Endodermal cell (in vitro differentiated cells): ENCODE data around the gene MYO1B. TPM values are rescaled to one million over a fixed set of nuclear protein-coding genes. Genes with fewer than 3 reads are reported as not detected.

Experiments
- DNase-seq: peaks from one replicate; pipeline ENCODE4 v3.0.0-alpha.2; 2017
- H3K27ac ChIP-seq: 2 replicates; pipeline ENCODE4 v1.5.1; 2013; ENCODE audit warnings: mild to moderate bottlenecking, low read depth, low read length, moderate library complexity
- H3K27me3 ChIP-seq: 2 replicates; pipeline ENCODE4 v1.6.1; 2013; ENCODE audit warnings: mild to moderate bottlenecking, low read length, moderate library complexity; ENCODE audit not compliant: insufficient read depth, control insufficient read depth, poor library complexity, severe bottlenecking
- H3K36me3 ChIP-seq: 2 replicates; pipeline ENCODE4 v1.7.0; 2013; ENCODE audit warnings: mild to moderate bottlenecking, low read length, moderate library complexity; ENCODE audit not compliant: control insufficient read depth, insufficient read depth
- H3K4me1 ChIP-seq: one replicate; pipeline ENCODE4 v1.7.0; 2013; ENCODE audit warnings: low read length; ENCODE audit not compliant: control insufficient read depth, insufficient read depth
- H3K4me3 ChIP-seq: 2 replicates; pipeline ENCODE4 v1.5.1; 2013; ENCODE audit warnings: mild to moderate bottlenecking, low read length, moderate library complexity
- H3K9ac ChIP-seq: 2 replicates; pipeline ENCODE4 v1.6.1; 2013; ENCODE audit warnings: mild to moderate bottlenecking, low read length, moderate library complexity; ENCODE audit not compliant: poor library complexity, severe bottlenecking; ENCODE audit errors: extremely low read depth
- H3K9me3 ChIP-seq: 2 replicates; pipeline ENCODE4 v1.6.1; 2013; ENCODE audit warnings: mild to moderate bottlenecking, low read length, moderate library complexity; ENCODE audit not compliant: control insufficient read depth
- H3K27ac Mint-ChIP-seq: 2 replicates; pipeline ENCODE4 v1.8.0; 2020; ENCODE audit warnings: mixed read lengths
- H3K27me3 Mint-ChIP-seq: 2 replicates; pipeline ENCODE4 v1.8.0; 2021; ENCODE audit warnings: mild to moderate bottlenecking, mixed read lengths; ENCODE audit not compliant: insufficient read depth
- H3K36me3 Mint-ChIP-seq: 2 replicates; pipeline ENCODE4 v1.8.0; 2020; ENCODE audit warnings: low read depth, mixed read lengths
- H3K4me1 Mint-ChIP-seq: 2 replicates; pipeline ENCODE4 v1.8.0; 2020; ENCODE audit warnings: mixed read lengths
- H3K4me3 Mint-ChIP-seq: 2 replicates; pipeline ENCODE4 v1.8.0; 2020; ENCODE audit warnings: mild to moderate bottlenecking, moderate library complexity, mixed read lengths
- H3K9me3 Mint-ChIP-seq: 2 replicates; pipeline ENCODE4 v1.8.0; 2020; ENCODE audit warnings: mild to moderate bottlenecking, mixed read lengths
- WGBS, 2 experiments: methylation state at CpG; one replicate each; pipeline versions ENCODE4 v1.1.5 to v1.1.7; 2013; ENCODE audit warnings: missing lambda C conversion rate in 2 of 2, mixed read lengths in 1 of 2; ENCODE audit not compliant: insufficient coverage in 1 of 2, insufficient read length in 1 of 2; 5-methylcytosine and 5-hydroxymethylcytosine counted together
- long read RNA-seq, 4 experiments: library from polyadenylated mRNA in 2 of 4; library from RNA in 1 of 4; library from capped mRNA in 1 of 4; stranded (forward) in 3 of 4; unstranded in 1 of 4; transcript quantifications; one replicate each; pipeline ENCODE4 v2.0.0, GENCODE V29; 2020 to 2021; ENCODE audit warnings: inconsistent platforms in 1 of 4
- polyA plus RNA-seq, 2 experiments: library from polyadenylated mRNA; stranded (reverse); fragments of 50-300 nt; gene quantifications; one replicate each; pipeline ENCODE4 v1.2.3, GENCODE V29; 2013
- total RNA-seq, 2 donors: library from RNA; stranded (reverse); fragmentation: NEBNext Ultra II Directional in 1 of 2; extraction: Animal tissue kit (Norgen Biotek cat#: 25700) in 1 of 2; gene quantifications; 2 replicates in 1 of 2; 3 replicates in 1 of 2; pipeline ENCODE4 v1.2.1, GENCODE V29; 2021
- TF ChIP-seq, protein P1 (sequence below): fragments of 200-600 bp; sonication (generic); conservative IDR thresholded peaks from 2 replicates; pipeline ENCODE4 v1.5.0; 2021; ENCODE audit warnings: antibody characterized with exemption, mild to moderate bottlenecking

Gene MYO1B
- total RNA-seq: 100 to 1,000 TPM; 145 to 154 TPM
- 55.7 TPM for polyA plus RNA-seq (2013, experiment 1 of 2)
- 56.3 TPM for polyA plus RNA-seq (2013, experiment 2 of 2)
- long read RNA-seq, experiment 1, full-length matches to known transcripts: 9 of 56 reads
- long read RNA-seq, experiment 1, partial matches to known transcripts: 37 of 56 reads
- long read RNA-seq, experiment 1, other reads (novel, unspliced or antisense): 10 of 56 reads
- long read RNA-seq, experiment 2, full-length matches to known transcripts: 226 of 360 reads
- long read RNA-seq, experiment 2, partial matches to known transcripts: 58 of 360 reads
- long read RNA-seq, experiment 2, other reads (novel, unspliced or antisense): 76 of 360 reads
- long read RNA-seq, experiment 3, full-length matches to known transcripts: 115 of 201 reads
- long read RNA-seq, experiment 3, partial matches to known transcripts: 36 of 201 reads
- long read RNA-seq, experiment 3, other reads (novel, unspliced or antisense): 50 of 201 reads
- long read RNA-seq, experiment 4, partial matches to known transcripts: 19 of 22 reads
- long read RNA-seq, experiment 4, other reads (novel, unspliced or antisense): 3 of 22 reads

DNA sequence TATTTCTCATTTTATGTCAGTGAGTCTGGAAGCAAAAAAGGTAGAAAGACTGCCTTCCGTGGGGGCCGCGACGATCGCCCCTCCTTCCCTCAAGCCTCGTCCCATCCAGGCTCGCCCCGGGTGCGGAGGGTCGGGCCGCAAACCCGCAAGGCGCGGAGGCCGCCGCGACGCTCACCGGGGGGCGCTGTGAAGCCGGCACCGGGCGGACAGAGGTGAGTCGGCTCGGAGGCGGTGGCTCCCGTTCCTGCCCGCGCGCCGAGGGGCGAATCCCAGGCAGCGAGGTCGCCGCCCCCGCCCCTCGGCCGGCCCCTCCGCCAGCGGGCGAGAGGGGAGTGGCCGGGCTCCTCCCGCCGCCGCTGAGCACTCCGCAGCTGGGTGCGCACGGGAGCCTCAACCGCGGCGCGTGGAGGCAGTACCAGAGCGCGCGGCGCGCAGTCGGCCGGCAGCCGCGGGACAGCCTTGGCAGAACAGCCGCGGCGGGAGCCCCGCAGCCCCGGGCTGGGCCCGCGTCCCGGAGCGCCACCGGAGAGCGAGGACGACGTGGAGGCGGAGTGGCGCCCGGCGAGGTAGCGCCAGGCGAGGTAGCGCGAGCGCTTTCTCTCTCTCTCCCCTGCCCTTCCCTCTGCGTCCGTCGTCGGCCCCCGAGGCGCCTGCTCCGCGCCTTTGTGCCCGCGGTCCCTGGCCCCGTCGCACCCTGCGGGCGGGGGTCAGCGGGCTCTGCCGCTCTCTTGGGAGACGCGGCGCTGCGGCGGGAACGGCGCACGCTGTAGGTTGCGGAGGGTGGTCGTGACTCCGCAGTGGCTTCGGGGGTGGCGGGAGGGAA is at the start of gene MYO1B:
Gene MYO1B, plus strand, starts transcription at position 359 of the 823 bp plus-strand sequence. CDS start 31,492 bp downstream, outside the sequence.
- H3K4me1 ChIP-seq: peaks cover 23% of the 10 kb centered on the region
- peak within 1 kb of the TSS; percentile 86 for H3K4me3 Mint-ChIP-seq
- peak within 1 kb of the TSS; percentile 91 for H3K9ac ChIP-seq
- H3K36me3 Mint-ChIP-seq: peaks cover 10% of the 10 kb centered on the region
- peak within 1 kb of the TSS; percentile 96 for H3K27ac ChIP-seq
- H3K9me3 Mint-ChIP-seq: no peaks in the 10 kb centered on the region
- peak; percentile 94 for DNase-seq
- no peaks in the 10 kb centered on the region for H3K9me3 ChIP-seq
- 0% methylated on average over 33 to 112 of the region's 112 CpGs for WGBS, 2 experiments
- H3K27me3 ChIP-seq: no peaks in the 10 kb centered on the region
- H3K36me3 ChIP-seq: peaks cover 19% of the 10 kb centered on the region
- TF ChIP-seq, protein P1, sequence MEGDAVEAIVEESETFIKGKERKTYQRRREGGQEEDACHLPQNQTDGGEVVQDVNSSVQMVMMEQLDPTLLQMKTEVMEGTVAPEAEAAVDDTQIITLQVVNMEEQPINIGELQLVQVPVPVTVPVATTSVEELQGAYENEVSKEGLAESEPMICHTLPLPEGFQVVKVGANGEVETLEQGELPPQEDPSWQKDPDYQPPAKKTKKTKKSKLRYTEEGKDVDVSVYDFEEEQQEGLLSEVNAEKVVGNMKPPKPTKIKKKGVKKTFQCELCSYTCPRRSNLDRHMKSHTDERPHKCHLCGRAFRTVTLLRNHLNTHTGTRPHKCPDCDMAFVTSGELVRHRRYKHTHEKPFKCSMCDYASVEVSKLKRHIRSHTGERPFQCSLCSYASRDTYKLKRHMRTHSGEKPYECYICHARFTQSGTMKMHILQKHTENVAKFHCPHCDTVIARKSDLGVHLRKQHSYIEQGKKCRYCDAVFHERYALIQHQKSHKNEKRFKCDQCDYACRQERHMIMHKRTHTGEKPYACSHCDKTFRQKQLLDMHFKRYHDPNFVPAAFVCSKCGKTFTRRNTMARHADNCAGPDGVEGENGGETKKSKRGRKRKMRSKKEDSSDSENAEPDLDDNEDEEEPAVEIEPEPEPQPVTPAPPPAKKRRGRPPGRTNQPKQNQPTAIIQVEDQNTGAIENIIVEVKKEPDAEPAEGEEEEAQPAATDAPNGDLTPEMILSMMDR: peak; percentile 60
- H3K27me3 Mint-ChIP-seq: peaks cover 1% of the 10 kb centered on the region
- H3K4me3 ChIP-seq: peak within 1 kb of the TSS; percentile 97
- peak within 1 kb of the TSS; percentile 94 for H3K27ac Mint-ChIP-seq
- H3K4me1 Mint-ChIP-seq: peaks cover 35% of the 10 kb centered on the region

- H3K4me3 ChIP-seq: no peak overlapping the region
- peaks cover under 1% of the 10 kb centered on the region for H3K4me1 Mint-ChIP-seq
- H3K9ac ChIP-seq: no peak overlapping the region
- H3K9me3 ChIP-seq: no peaks in the 10 kb centered on the region
- H3K4me1 ChIP-seq: no peaks in the 10 kb centered on the region
- no peaks in the 10 kb centered on the region for H3K9me3 Mint-ChIP-seq
- TF ChIP-seq, protein P1: no peak
- 96 to 100% methylated on average over 2 to 3 of the region's 3 CpGs for WGBS, 2 experiments
- DNase-seq: no peak
- no peaks in the 10 kb centered on the region for H3K36me3 Mint-ChIP-seq
- no peak overlapping the region for H3K27ac Mint-ChIP-seq
- H3K27ac ChIP-seq: no peak overlapping the region
- peaks cover 2% of the 10 kb centered on the region for H3K27me3 Mint-ChIP-seq
- no peaks in the 10 kb centered on the region for H3K36me3 ChIP-seq
- no peaks in the 10 kb centered on the region for H3K27me3 ChIP-seq
- H3K4me3 Mint-ChIP-seq: no peak overlapping the region
Measured at GRCh38 chr2:191197096-191197495, 48.1 kb upstream of the MYO1B start.

DNA sequence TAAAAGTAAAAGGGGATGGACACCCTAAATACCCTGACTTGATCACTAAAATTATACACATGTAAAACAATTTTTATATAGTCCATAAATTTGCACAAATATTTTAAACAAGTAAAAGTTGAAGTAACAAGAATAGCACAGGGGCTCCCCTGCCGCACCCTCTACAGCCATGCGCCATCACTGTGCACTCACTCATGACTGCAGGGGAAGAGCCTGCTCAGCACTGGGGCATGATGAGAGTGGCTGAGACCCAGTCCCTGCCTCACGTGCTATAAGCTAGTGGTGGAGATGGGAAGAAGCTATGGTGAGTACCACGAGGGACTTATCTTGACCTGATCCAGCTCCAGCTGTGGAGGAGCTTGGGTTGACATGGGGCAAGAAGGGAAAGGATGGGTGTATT is 46.9 kb upstream of the MYO1B start:
- TF ChIP-seq, protein P1: no peak
- no peaks in the 10 kb centered on the region for H3K9me3 Mint-ChIP-seq
- H3K4me3 ChIP-seq: no peak overlapping the region
- no peaks in the 10 kb centered on the region for H3K36me3 Mint-ChIP-seq
- H3K36me3 ChIP-seq: no peaks in the 10 kb centered on the region
- no peak overlapping the region for H3K27ac ChIP-seq
- H3K4me1 Mint-ChIP-seq: peaks cover 2% of the 10 kb centered on the region
- no peak overlapping the region for H3K9ac ChIP-seq
- 89 to 94% methylated on average over 4 of the region's 4 CpGs for WGBS, 2 experiments
- H3K27ac Mint-ChIP-seq: no peak overlapping the region
- H3K27me3 ChIP-seq: no peaks in the 10 kb centered on the region
- peaks cover 2% of the 10 kb centered on the region for H3K27me3 Mint-ChIP-seq
- no peak overlapping the region for H3K4me3 Mint-ChIP-seq
- DNase-seq: no peak
- H3K9me3 ChIP-seq: no peaks in the 10 kb centered on the region
- no peaks in the 10 kb centered on the region for H3K4me1 ChIP-seq
